ENCODE data around the gene CPLANE2.

- TF ChIP-seq CREB1 (CRISPR knock-in tag; IDR thresholded peaks at IDR 0.05), result no peak
- TF ChIP-seq ZNF138 (CRISPR knock-in tag; conservative IDR thresholded peaks at IDR 0.05), result no peak
- no peak for TF ChIP-seq CTCF (IDR thresholded peaks at IDR 0.05)
- TF ChIP-seq SMAD3 (CRISPR knock-in tag; IDR thresholded peaks at IDR 0.05; ENCODE audit: borderline replicate concordance), result no peak
- TF ChIP-seq TCF7 (CRISPR knock-in tag; IDR thresholded peaks at IDR 0.05; ENCODE audit: low read depth), result no peak
- TF ChIP-seq HMGXB4 (CRISPR knock-in tag; IDR thresholded peaks at IDR 0.05), result no peak
- no peak for TF ChIP-seq CREM (CRISPR knock-in tag; IDR thresholded peaks at IDR 0.05)
- no peak for TF ChIP-seq ATF3 (CRISPR knock-in tag; conservative IDR thresholded peaks at IDR 0.05)
- TF ChIP-seq ETV6 (CRISPR knock-in tag; IDR thresholded peaks at IDR 0.05), result no peak
- TF ChIP-seq NR1H2 (CRISPR knock-in tag; IDR thresholded peaks at IDR 0.05), result no peak
These were observed 50.2 kb downstream of the CPLANE2 start for GRCh38 chr1:16186655-16187235.

Data from WTC11 (cell line).